ENCODE results near the gene COIL.

GRCh38 chr17:56978441-56979090 is 17.7 kb upstream of the COIL start:
- TF ChIP-seq EZH2 (IDR thresholded peaks at IDR 0.05; ENCODE audit: insufficient read depth, poor library complexity, severe bottlenecking) = no peak
- TF ChIP-seq EZH2phosphoT487 (IDR thresholded peaks at IDR 0.05; ENCODE audit: insufficient read depth, low read depth) = no peak

All from GM23248 (cell line).